Measurements from ENCODE around the gene IFIT2. TPM values are rescaled to one million over a fixed set of nuclear protein-coding genes. Genes with fewer than 3 reads are reported as not detected.

Gene IFIT2
- total RNA-seq, 1 experiment from 2014 or later = 40.8 TPM

GRCh38 chr10:89332123-89332633 lies 30.3 kb downstream of the IFIT2 start:
- peaks cover 29% of the 10 kb centered on the region for H3K4me1 Mint-ChIP-seq (ENCODE audit: low read depth, unreplicated experiment)

GRCh38 chr10:89335226-89335625 lies 33.4 kb downstream of the IFIT2 start:
- H3K36me3 Mint-ChIP-seq (ENCODE audit: insufficient read depth, unreplicated experiment) = peaks cover 9% of the 10 kb centered on the region
- CTCF ChIA-PET = no interaction called here
- no peak overlapping the region for H3K27ac Mint-ChIP-seq (ENCODE audit: unreplicated experiment)
- TF ChIP-seq CTCF (IDR thresholded peaks at IDR 0.05; ENCODE audit: unreplicated experiment) = no peak
- no TSS peak for BruUV-seq (replicated peaks)
- peaks cover 10% of the 10 kb centered on the region for H3K4me1 Mint-ChIP-seq (ENCODE audit: low read depth, unreplicated experiment)
- no peak overlapping the region for H3K4me3 Mint-ChIP-seq (ENCODE audit: low read depth, unreplicated experiment)
- DNase-seq = no peak
- H3K27me3 Mint-ChIP-seq (ENCODE audit: unreplicated experiment) = no peaks in the 10 kb centered on the region
- no peaks in the 10 kb centered on the region for H3K9me3 Mint-ChIP-seq (ENCODE audit: low read depth, unreplicated experiment)
- intact Hi-C loops (cut with micrococcal nuclease; ENCODE audit: unreplicated experiment) = no loop called here

More at GRCh38 chr10:89332123-89332633, 30.3 kb downstream of the IFIT2 start:
- TF ChIP-seq CTCF (IDR thresholded peaks at IDR 0.05; ENCODE audit: unreplicated experiment) = no peak
- H3K9me3 Mint-ChIP-seq (ENCODE audit: low read depth, unreplicated experiment) = no peaks in the 10 kb centered on the region
- no TSS peak for BruUV-seq (replicated peaks)
- no peaks in the 10 kb centered on the region for H3K27me3 Mint-ChIP-seq (ENCODE audit: unreplicated experiment)
- peaks cover 15% of the 10 kb centered on the region for H3K36me3 Mint-ChIP-seq (ENCODE audit: insufficient read depth, unreplicated experiment)
- intact Hi-C loops (cut with micrococcal nuclease; ENCODE audit: unreplicated experiment) = no loop called here
- H3K27ac Mint-ChIP-seq (ENCODE audit: unreplicated experiment) = peak overlapping the region; percentile 96
- peak overlapping the region; percentile 74 for H3K4me3 Mint-ChIP-seq (ENCODE audit: low read depth, unreplicated experiment)
- CTCF ChIA-PET = interaction anchor here (0.6 to 1.1 kb wide), 3 partner anchors 10 to 162 kb away, joined by 3 to 5 read pairs (median 4); no protein-coding TSS in a partner anchor
- DNase-seq = no peak

DNA sequence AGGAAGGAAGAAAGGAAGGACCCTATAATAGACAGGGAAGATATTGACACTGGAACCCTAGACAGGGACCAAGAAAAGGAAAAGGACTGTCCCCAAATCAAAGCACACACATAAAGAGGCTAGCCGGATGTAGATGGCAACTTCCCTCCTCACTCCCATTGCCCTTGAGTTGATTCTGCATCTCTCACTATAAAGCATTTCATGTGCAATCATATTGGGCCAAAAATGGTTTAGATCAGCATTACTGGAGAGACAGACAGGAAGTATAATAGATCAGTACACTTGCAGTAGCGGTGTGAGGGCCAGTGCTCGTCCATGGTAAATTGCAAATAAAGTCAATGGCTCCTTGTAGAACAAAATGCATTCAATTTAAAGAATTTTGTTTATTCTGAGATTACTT lies 34.4 kb downstream of the IFIT2 start:
- TF ChIP-seq CTCF (IDR thresholded peaks at IDR 0.05; ENCODE audit: unreplicated experiment) = no peak
- DNase-seq = no peak
- H3K4me1 Mint-ChIP-seq (ENCODE audit: low read depth, unreplicated experiment) = peaks cover 10% of the 10 kb centered on the region
- peaks cover 9% of the 10 kb centered on the region for H3K36me3 Mint-ChIP-seq (ENCODE audit: insufficient read depth, unreplicated experiment)
- BruUV-seq (replicated peaks) = no TSS peak
- no peaks in the 10 kb centered on the region for H3K9me3 Mint-ChIP-seq (ENCODE audit: low read depth, unreplicated experiment)
- no peak overlapping the region for H3K27ac Mint-ChIP-seq (ENCODE audit: unreplicated experiment)
- CTCF ChIA-PET = no interaction called here
- no peak overlapping the region for H3K4me3 Mint-ChIP-seq (ENCODE audit: low read depth, unreplicated experiment)
- no peaks in the 10 kb centered on the region for H3K27me3 Mint-ChIP-seq (ENCODE audit: unreplicated experiment)
- intact Hi-C loops (cut with micrococcal nuclease; ENCODE audit: unreplicated experiment) = no loop called here

GRCh38 chr10:89337484-89337883 lies 35.6 kb downstream of the IFIT2 start:
- peaks cover 7% of the 10 kb centered on the region for H3K4me1 Mint-ChIP-seq (ENCODE audit: low read depth, unreplicated experiment)
- intact Hi-C loops (cut with micrococcal nuclease; ENCODE audit: unreplicated experiment) = no loop called here
- no peak for DNase-seq
- peaks cover 5% of the 10 kb centered on the region for H3K36me3 Mint-ChIP-seq (ENCODE audit: insufficient read depth, unreplicated experiment)
- H3K27ac Mint-ChIP-seq (ENCODE audit: unreplicated experiment) = no peak overlapping the region
- H3K4me3 Mint-ChIP-seq (ENCODE audit: low read depth, unreplicated experiment) = no peak overlapping the region
- TF ChIP-seq CTCF (IDR thresholded peaks at IDR 0.05; ENCODE audit: unreplicated experiment) = no peak
- no TSS peak for BruUV-seq (replicated peaks)
- CTCF ChIA-PET = no interaction called here
- no peaks in the 10 kb centered on the region for H3K9me3 Mint-ChIP-seq (ENCODE audit: low read depth, unreplicated experiment)
- no peaks in the 10 kb centered on the region for H3K27me3 Mint-ChIP-seq (ENCODE audit: unreplicated experiment)
